Stimulated activated CD8-positive, alpha-beta memory T cell treated with anti-CD3 and anti-CD28 coated beads, Interleukin-15, amount 100 ng/mL, for 1 hour (primary cell): Measurements from ENCODE around the gene NDFIP1.

Source experiments
- DNase-seq: peaks from one replicate; pipeline ENCODE4 v3.0.0-alpha.2; 2020; ENCODE audit warnings: low read depth

NDFIP1 gene

GRCh38 chr5:142119051-142119625 is 10.6 kb downstream of the NDFIP1 start:
- no peak for DNase-seq

- DNase-seq, result no peak
Observed at GRCh38 chr5:142120247-142120935, 11.8 kb downstream of the NDFIP1 start.

- DNase-seq, result no peak
Observed at GRCh38 chr5:142122121-142122520, 13.5 kb downstream of the NDFIP1 start.

GRCh38 chr5:142125378-142125777 is 16.8 kb downstream of the NDFIP1 start:
- DNase-seq, result no peak

- DNase-seq, result no peak
Observed at GRCh38 chr5:142125963-142126362, 17.4 kb downstream of the NDFIP1 start.

- DNase-seq, result no peak
Observed at GRCh38 chr5:142128675-142129208, 20.2 kb downstream of the NDFIP1 start.

- no peak for DNase-seq
Observed at GRCh38 chr5:142129446-142130066, 21.0 kb downstream of the NDFIP1 start.

- DNase-seq, result no peak
Observed at GRCh38 chr5:142131394-142131793, 22.8 kb downstream of the NDFIP1 start.

GRCh38 chr5:142132916-142133315 is 24.3 kb downstream of the NDFIP1 start:
- no peak for DNase-seq

- DNase-seq, result no peak
Observed at GRCh38 chr5:142133330-142134206, 25.0 kb downstream of the NDFIP1 start.

- DNase-seq, result no peak
Observed at GRCh38 chr5:142134331-142135010, 25.9 kb downstream of the NDFIP1 start.

- no peak for DNase-seq
Observed at GRCh38 chr5:142141463-142141862, 32.9 kb downstream of the NDFIP1 start.

GRCh38 chr5:142143878-142144277 is 35.3 kb downstream of the NDFIP1 start:
- DNase-seq, result no peak

GRCh38 chr5:142145106-142145900 is 36.7 kb downstream of the NDFIP1 start:
- peak; percentile 39 for DNase-seq

GRCh38 chr5:142149363-142149762 is 40.8 kb downstream of the NDFIP1 start:
- no peak for DNase-seq

GRCh38 chr5:142150431-142150830 is 41.9 kb downstream of the NDFIP1 start:
- no peak for DNase-seq

- DNase-seq, result peak; percentile 24
Observed at GRCh38 chr5:142151436-142152383, 43.1 kb downstream of the NDFIP1 start.

- DNase-seq, result no peak
Observed at GRCh38 chr5:142152384-142152732, 43.8 kb downstream of the NDFIP1 start.

- no peak for DNase-seq
Observed at GRCh38 chr5:142153674-142154448, 45.3 kb downstream of the NDFIP1 start.
